HG03159 (cell line): ENCODE data around the gene ADAM12.
"Not testable (repeated sequence)": the region's sequence is repeated elsewhere in the genome, so short reads cannot be mapped to it uniquely, and the experiment has no call there.

Experiments used
- ATAC-seq: cut with Tn5 transposase; IDR thresholded peaks from one replicate; pipeline ENCODE4 v1.9.1; 2021; ENCODE audit warnings: mild to moderate bottlenecking, moderate library complexity; ENCODE audit not compliant: unreplicated experiment

ADAM12 gene

DNA sequence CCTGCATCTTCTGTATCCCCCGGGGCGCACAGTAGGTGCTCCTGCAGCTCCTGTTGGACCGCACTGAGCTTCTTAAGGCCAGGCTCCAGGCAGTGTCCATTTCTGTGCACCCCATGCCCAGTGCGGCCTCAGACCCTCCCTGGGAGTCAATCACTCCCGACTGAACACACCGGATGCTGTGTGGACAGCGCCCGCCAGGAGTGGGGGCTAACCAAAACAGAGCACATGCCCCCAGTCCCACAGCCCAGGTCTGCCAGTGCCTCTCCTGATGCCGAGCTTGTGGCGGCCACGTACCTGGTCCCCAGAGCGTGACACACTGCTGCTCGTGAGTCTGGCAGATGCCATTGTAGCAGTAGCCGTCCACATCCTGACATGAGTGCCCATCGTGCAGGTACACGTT lies 323.8 kb downstream of the ADAM12 start:
- no peak for ATAC-seq

- no peak for ATAC-seq
Measured at GRCh38 chr10:126063353-126063791, 324.9 kb downstream of the ADAM12 start.

DNA sequence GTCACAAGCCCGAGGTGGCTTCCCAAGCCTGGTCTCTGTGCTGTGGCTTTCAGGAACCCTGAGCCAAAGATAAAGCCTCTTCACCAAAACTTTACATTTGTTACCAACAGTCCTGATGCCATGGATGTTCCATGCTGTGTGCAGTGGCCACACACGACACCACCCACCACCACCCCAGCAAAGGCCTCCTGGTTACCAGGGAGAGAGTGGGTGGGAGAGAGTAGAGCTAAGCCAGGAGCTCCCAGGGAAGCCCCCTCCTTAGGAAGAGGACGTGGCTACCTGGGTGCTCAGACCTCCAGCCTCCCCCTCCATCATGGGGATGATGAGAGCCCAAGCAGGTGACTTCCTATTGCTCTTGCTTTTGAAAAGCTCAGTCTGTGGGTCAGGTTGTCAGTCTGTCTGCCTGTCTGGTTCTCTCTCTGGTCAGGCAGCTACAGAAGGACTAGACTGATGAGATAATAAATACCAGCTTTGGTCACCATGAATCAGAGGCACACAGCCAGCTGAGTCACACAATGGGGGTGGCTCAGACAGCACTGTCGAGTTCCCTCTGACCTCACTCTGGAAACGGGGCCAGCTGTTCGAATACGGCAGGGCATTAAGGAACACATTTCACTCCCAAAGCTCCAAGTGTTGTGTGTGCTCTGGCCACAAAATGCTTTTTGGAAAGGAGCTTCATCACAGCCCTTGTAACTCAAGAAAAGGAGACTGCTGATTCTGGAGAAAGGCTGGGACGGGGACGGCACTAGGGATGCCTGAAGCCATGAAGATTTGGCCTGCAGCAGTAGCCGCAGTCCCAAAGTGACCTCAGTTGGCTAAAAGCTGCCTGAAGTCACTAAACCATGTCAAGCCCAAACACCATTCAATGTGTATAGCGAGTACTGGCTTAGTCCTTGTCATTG lies 325.9 kb downstream of the ADAM12 start:
- no peak for ATAC-seq

DNA sequence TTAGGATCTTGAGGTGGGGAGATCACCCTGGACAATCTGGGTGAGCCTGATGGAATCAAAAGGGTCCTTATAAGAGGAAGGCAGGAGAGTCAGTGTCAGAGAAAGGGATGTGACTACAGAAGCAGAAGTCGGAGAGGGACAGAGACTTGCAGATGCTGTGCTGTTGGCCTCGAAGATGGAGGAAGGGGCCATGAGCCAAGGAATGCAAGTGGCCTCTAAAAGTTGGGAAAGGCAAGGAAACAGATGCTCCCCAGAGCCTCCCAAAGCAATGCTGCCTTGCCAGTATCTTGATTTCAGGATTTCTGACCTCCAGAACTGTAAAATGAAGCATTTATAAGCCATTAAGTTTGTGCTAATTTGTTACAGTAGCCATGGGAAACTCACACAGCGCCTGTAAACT lies 326.8 kb downstream of the ADAM12 start:
- ATAC-seq, result no peak

- no peak for ATAC-seq
Measured at GRCh38 chr10:126060261-126060931, 327.9 kb downstream of the ADAM12 start.

DNA sequence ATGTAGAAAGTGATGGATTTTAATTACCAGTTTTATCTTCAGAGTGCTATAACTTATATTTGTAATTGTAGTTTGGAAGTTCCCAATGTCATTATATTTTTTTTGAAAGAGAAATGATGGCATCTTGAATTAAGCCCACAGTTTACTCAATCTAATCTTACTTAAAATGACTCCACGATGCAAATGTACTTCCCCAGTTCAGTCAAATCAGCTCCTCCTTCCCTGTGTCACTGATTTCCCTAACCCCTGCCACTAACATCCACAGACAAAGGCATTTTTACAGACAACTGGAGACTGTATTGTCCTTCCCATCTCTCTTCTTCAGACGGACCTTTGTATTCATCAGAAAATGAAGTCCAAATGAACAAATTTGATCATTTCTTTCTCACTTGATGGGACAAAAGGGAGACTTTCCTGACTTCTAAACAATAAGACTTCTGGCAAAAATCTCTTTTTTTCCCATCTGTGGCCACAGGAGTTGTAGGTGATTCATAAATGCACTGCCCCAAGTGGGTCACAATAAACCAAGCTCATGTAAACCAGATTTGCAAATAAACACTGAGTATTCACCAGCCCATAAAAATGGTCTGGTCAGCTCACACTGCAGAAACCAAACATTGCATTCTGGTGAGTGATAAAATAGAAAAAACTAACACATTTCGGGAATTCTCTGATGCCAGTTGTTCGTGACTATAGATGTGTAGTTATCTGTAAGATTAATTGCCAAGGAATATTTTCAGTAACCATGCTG lies 329.0 kb downstream of the ADAM12 start:
- no peak for ATAC-seq

- ATAC-seq, result no peak
Measured at GRCh38 chr10:126058507-126058906, 329.8 kb downstream of the ADAM12 start.

DNA sequence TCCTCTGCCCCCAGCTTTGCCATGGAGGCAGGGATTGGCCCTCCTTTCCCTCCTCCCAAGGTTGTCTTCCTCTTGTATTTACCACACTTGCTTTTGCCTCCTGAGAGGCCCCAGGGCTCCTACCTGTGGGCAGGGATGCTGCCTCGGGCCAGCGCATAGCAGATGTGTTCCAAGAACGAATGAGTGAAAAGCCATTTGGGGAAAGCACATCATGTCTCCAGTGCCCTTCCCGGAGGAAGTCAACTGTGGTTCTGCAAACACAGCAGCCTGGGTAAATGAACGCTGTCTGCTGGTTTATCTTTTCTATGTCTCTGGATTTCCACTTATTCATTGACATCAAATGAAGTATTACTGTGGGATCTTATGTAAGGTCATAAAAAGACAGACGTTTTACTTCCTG lies 330.2 kb downstream of the ADAM12 start:
- no peak for ATAC-seq

- no peak for ATAC-seq
Measured at GRCh38 chr10:126057494-126057893, 330.8 kb downstream of the ADAM12 start.

DNA sequence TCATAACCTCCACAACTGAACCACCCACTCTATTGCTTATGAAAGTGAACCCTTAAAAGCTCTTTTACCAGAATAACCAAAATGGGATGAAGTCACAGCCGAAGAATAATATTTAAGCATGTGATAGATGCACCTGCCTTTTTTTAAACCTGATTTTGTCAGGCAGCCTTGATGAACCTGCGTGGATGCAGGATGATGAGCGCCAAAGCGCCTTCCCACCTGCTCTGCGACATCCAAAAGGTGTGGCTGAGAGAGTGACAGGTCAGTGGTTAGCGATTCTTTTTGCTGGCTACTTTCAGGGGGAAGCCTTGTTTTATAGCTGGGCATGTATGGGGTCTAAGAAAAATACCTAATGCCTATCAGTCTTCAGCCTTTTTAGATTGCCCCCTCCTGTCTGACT lies 334.1 kb downstream of the ADAM12 start:
- ATAC-seq, result no peak

GRCh38 chr10:126052171-126052570 lies 336.1 kb downstream of the ADAM12 start:
- ATAC-seq, result no peak

DNA sequence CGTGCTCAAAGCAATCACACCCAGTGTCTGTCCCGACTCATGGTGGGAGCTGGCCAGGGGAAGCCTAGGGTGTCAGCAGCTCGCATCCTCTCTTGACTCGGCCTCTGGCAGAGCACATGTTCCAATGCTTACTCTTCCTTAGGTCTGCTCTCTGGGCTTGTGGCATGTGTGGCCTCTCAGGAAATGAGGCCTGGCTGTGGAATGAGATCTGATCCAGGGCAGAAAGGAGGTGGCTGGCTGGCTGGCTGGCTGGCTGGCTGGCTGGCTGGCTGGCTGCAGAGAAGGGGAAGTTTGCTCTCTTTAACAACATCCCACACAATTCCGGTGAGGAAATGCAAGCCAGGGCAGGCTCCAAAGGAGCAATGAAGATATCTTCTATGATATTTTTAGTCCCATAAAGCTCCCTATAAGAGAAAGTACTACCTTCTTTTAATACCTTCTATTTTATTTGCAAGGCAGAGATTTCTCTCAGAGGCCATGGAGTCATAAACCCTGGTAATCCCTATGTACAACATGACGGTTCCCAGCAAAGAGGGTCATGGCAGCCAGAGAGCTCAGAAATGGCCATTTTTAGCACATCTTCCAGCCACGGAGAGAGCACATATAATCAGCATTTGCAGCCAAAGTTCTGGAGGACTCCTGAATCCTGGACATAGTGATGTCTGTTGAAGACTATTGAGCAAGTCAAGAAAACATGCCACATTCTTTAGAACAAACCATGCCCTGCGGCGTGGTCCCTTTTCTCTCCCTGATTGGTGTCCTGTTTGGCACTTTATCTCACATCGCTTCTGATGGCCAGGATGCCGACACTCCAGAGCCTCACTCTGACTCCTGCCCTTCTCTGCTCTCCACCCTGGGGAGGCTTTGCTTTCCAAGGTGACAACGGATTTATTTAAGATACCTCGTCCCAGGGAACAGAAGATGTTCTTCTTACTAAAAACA lies 338.2 kb downstream of the ADAM12 start:
- ATAC-seq, result no peak

- not testable (repeated sequence) for ATAC-seq
Measured at GRCh38 chr10:126047749-126048148, 340.5 kb downstream of the ADAM12 start.

GRCh38 chr10:126046831-126047230 lies 341.4 kb downstream of the ADAM12 start:
- no peak for ATAC-seq

DNA sequence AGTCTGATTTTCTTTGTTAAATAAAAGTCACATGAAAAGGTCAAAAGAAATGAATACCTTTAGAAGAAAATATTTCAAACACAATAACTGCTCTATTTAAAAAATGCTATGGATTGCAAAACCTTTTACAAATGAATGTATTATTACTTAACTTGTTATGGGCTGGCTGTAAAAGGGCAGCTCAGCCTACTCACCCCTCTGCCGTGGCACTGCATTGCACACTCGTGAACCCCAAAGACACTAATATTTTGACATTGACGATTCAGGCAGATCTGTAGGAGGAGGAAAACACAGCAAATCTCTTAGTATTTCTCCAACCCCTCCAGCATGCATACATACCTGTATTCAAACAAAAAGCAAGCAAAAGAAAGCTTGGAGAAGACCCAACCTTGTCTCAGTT lies 342.4 kb downstream of the ADAM12 start:
- no peak for ATAC-seq

DNA sequence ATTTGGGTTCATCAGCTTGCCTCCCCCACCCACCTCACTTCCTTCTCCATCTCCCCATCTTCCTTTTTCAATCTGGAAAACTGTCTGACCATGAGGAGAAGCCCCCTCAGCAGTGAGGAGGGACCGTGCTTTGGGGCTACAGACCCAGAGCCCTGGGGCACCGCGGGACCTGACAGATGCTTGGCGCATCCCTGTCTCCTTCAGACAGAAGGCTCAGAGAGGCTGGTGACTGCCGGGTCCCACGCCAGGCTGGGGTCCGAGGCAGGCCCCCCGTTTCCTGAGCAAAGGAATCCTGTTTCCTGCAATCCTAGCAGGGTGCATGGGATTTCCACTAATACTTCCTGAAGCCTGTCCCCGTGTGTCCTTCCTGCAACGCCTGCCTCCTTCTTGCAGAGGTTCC lies 344.9 kb downstream of the ADAM12 start:
- no peak for ATAC-seq

DNA sequence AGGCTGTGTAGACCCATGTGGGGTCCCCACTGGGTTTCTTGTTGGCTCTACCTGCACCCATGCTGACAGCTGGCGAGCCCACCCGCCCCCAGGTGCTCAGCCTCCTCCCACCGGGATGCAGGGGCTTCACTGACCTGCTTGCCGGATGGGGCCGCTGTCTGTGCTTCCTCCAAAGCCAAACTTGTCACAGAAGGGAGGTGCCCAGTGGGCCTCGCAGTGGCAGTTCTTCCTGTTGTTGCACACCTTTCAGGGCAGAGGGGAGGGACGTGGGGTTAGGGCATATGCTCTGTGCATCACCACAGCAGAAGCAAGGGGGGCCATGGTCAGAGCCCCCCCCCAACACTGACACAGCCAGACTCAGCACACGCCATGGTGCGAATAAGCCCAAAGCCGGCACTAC lies 345.4 kb downstream of the ADAM12 start:
- no peak for ATAC-seq

DNA sequence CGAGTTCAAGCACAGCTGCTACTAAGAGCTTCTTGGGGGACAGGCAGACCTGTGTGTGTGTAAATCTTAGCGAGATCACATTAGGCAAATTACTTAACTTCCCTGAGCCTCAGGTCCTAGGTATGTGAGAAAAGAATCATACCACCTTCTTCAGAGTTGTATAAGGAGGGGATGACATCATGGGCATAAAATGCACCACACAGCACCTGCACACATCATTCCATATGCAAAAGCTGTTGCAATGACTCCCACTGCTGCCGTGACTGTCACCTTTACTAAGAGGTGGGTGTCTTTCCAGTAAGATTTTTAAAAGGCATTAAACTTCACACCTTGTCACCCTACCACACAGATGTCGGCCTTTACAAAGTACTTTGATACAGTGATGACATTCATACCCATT lies 345.9 kb downstream of the ADAM12 start:
- ATAC-seq, result no peak

GRCh38 chr10:126041804-126042231 lies 346.5 kb downstream of the ADAM12 start:
- ATAC-seq, result peak; percentile 99

GRCh38 chr10:126041117-126041516 lies 347.2 kb downstream of the ADAM12 start:
- no peak for ATAC-seq
